Cardiac atrium fibroblast (primary cell): ENCODE data around the gene TGIF1. TPM values are rescaled to one million over a fixed set of nuclear protein-coding genes. Genes with fewer than 3 reads are reported as not detected.

ENCODE experiments used
- total RNA-seq: library from RNA; depleted of rRNA; stranded (reverse); fragments of >200 nt; gene quantifications from 2 replicates; pipeline ENCODE4 v1.2.3, GENCODE V29; 2015

The TGIF1 gene
- 115 and 126 TPM in 2 replicates for total RNA-seq

DNA sequence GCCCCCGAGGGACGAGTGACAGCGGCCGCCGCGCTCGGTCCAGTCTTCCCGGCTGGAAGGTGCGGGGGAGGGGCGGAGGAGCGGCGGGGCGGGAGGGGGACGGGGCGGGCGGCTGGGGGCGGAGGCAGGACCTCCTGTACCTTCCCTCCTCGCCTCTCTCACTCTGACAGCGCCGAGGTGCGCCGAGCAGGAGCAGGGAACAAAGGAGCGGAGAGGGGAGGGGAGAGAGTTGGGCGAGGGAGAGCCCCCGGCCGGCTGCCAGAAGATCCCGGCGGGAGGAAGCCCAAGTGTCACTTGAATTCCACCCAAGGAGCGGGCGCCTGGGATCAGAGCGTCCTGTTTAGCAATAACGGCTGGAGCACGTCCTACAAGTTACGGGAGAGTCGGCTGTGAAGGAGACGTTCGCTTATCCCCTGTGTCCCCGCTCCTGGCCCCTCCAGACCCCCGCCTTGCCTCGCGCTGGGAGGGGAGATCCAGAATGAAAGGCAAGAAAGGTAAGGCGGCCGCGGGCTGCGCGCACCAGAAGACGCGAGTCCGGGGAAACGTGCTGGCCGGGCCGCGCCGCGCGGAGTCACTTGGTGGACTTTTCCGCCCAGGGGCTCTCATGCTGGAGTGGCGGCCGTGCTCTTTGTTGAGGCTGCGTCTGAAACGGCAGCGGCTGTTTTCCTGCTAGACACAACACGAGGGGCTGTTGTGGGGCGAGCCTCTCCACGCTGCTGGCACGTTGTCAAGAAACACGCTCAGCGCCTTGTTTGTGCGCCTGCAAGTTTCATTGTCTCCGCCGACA is at the start of gene TGIF1:
TGIF1 (plus strand) TSS at position 161 of the 787 bp plus-strand sequence; CDS start at position 479, 318 bp downstream.

Other genes starting within 250 kb of the TGIF1 start
- gene MYOM1, start 230.2 kb upstream of the TGIF1 start, total RNA-seq, result under 0.01 and 0.16 TPM in 2 replicates
- gene MYL12A, start 202.4 kb upstream of the TGIF1 start, total RNA-seq, result 699 and 931 TPM in 2 replicates
- 467 and 537 TPM in 2 replicates for gene MYL12B, start 188.0 kb upstream of the TGIF1 start, total RNA-seq